ENCODE results near the gene PTPRD.

PTPRD gene

DNA sequence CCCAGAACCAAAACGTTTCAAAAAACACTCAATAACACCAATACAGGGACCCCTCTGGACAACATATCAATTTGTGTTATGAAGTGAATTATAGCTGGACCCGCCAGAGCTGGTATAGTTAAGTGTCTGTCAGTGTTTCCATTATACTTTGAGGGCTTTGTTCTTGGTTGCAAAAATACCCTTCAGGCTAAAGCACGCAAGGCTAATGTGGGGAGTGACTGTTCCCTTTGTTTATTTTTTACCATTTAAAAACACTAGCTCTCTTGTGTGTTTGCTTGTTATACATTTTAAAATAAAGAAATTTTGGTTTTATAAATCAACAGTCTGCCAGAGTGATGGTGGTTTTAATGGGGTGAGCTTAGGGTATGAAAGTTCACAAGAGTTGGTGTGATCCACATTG is 859.5 kb downstream of the PTPRD start:
- DNase-seq (ENCODE audit: low read depth in 2 of 2), result no peak

DNA sequence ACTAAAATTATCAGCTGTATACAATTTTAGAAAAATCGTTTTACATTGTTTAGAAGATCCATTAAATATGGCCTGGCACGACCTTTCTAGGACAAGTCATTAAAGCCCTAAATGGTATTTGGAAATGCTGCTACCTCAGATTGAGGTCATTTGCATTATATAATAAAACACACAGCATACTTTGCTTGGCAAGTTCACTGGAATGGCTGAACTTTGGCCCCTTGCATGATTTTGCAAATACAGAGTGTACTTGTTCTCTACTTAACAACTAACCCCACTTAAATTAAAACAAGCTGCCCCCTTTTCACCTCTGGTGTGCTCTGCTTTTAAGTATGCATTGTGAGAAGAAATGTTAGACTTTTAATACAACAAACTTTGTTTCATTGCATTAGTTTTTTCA is 860.1 kb downstream of the PTPRD start:
- no peak for DNase-seq (ENCODE audit: low read depth in 2 of 2)

DNA sequence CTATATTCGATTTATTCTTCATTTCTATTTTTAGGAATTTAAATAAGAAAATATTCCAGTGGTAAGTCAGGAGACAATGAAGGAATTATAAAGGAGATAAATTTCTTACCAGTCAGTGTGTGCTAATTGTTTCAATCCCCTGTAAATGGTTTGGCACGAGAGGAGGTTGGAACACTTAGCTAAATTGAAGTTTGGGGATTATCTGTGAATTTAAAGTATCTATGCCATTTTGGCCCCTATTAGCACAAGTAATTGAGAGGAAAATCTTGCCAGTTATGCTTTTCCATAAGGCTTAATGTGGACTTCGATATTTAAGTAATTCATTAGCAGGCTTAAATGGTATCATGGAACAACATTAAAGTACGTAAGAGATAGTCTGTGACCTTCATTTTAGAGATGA is 860.8 kb downstream of the PTPRD start:
- no peak for DNase-seq (ENCODE audit: low read depth in 2 of 2)

DNA sequence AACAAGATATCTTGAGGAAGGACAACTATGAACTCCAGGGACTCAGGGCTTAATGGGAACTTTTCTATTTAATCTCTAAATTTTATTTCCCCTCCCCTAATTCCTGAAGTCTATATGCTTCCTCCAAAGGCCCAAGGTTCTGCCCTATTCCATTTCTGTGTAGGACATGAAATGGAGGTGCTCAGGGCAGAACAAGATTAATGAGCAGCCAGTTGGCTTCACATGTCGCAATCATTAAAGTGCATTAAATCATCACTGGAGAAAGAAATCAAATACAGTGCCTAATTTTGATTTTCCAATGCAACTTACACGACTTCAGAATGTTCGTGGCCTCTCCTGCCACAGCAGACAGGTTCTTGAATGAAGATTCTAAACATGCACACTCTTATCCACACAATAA is 862.1 kb downstream of the PTPRD start:
- DNase-seq (ENCODE audit: low read depth in 2 of 2), result no peak

DNA sequence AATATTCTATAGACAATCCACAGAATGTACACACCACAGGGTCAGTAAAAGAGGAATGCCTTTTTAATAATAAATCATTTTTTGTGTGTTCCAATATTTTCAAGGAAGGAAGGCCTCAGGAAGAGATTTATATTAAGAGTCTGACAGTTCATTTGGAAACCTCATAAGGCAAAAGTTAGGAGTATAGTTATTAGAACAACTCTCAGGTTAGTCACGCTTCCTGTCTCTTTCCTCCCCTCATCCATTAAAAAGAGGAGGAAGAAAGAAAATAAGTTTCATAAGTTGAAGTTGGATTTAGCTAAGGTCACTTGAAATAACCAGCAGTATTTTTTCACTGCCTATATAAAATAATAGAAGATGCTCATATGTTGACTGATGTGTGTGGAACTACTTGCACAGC is 863.2 kb downstream of the PTPRD start:
- DNase-seq (ENCODE audit: low read depth in 2 of 2), result no peak

DNA sequence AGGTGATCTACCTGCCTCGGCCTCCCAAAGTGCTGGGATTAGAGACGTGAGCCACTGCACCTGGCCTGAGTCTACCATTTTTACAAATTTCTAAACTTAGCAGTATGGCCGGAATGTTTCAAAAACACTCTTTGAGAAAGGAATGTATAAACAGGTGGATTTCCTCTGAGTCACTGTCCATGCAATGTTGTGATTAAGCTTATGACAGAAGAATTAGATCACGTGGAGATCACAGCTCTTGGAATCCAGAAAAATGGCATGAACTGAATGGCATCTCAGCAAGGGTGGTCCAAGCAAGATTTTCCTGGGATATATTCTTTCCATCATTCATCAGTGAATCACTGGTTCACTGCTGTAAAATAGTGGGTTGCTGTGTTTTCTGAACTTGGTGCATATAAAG is 865.0 kb downstream of the PTPRD start:
- no peak for DNase-seq (ENCODE audit: low read depth in 2 of 2)

DNA sequence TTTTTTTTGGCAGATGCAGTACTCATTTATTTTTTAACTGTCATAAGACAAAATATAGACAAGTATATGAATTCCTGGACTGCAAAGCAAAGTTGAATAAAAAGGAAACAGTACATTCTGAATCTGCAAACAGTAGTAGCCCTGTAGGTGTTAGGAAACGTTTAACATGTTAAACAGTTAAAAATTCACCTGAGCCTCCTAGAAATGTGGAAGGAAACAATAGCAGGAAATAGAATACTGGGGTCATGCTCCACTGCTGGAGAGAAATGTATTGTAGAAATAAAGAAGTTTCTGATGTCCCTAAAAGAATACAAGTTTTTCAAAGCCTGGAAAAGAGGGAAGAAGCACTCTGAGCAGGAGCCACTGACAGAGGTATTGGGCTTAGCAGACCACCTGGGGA is 866.0 kb downstream of the PTPRD start:
- DNase-seq (ENCODE audit: low read depth in 2 of 2), result no peak

DNA sequence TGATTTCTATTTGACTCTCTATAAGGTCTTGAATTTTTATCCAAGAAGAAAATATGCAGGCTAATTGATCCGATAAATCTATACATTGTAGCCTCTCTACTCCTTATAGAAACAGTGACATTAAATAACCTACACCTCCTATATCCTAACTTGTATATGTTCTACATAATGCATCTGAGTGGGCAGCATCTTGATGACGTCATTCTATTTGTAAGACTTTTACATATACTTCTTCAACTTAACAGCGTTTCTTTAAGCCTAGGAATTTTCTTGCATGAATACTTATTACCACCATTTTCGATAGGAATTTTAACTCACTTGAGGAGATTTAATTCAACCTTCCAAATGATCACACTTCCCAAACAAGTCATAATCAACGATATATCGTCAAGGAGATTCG is 869.0 kb downstream of the PTPRD start:
- DNase-seq (ENCODE audit: low read depth in 2 of 2), result no peak

DNA sequence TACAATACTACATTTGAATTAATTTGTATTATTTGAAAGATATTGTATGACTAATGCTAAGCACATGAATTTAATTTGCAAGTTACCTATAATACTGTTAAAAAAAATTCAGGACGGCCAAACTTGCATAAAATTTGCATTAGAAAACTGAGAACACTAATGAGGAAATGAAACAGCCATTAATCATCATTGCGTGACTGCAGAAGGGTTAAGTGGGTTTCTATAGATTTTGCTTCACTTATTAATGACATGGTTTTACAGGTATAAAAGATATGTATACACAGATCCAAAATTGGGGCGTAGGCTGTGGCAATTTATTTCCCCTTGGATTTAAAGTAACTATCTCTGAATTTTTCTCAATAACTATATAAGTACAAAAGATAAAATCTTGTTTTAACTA is 882.6 kb downstream of the PTPRD start:
- no peak for DNase-seq (ENCODE audit: low read depth in 2 of 2)

DNA sequence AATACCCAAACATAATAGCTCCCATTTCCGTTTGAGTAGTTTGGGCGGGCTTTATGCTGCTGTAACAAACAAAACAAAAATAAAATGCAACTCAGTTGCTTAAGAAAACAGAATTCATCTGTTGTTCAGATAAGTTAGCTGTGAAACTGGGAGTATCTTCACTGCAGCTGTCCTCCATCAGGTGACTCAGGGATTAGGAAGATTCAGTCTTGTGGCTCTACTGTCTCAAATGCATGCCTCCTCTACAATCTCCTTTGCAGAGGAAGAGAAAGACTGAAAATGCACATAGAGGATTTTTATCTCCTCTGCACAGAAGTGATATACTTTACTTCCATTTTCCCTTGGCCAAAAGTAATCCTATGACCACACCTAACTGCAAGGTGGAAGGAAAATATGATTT is 883.7 kb downstream of the PTPRD start:
- DNase-seq (ENCODE audit: low read depth in 2 of 2), result no peak

DNA sequence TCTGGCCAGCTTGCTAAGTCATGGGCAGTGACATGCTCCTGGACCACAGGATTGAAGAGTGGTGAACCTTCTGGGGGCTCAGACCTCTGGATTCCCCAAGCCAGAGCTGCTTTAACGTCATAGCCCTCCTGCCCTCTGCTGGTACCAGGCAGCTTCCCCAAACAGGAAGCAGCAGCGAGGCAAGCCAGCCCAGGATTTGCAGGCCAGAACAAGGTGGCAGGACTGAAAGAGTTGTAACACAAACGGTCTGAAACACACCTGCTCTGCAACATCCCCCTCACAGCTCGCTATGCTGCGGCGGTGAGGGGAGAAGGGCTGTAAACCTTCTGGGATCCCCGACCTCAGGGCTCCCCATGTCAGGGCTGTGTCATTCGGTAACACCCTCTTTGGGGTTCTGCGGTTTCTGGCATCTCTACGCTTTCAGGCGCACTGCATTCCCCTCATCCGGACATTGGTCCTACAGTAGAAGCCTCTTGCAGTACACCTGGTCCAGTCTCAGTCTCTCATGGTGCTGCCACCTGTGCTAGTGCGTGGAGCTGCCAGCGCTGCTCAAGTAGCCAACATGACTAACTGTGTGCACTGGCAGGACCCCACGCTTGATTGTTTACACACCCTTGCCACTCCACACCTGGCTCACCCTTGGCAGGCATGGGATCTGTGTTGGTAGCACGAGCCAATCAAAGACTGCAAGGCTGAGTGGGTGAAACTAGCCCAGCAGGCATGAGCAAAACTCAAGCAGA is 893.3 kb downstream of the PTPRD start:
- no peak for DNase-seq (ENCODE audit: low read depth in 2 of 2)

DNA sequence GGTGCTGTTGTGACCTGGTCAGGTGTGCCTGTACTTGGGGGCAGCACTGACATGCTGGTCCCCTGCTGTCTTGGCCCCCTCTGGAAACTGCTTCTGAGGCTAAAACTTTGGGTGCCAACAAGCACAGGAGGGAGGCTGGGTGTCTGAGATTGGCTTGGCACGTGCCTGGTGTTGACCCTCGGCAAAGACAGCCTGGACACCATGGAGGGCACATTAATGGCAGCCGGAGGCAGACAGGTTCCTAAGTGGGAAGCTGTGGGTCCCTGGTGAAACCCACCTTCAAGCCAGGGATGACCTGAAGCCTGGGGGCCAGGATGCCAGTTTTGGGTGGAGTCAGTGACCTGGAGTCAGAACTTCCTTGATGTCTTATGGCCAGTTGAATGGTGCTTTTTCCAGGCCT is 894.1 kb downstream of the PTPRD start:
- DNase-seq (ENCODE audit: low read depth in 2 of 2), result no peak

DNA sequence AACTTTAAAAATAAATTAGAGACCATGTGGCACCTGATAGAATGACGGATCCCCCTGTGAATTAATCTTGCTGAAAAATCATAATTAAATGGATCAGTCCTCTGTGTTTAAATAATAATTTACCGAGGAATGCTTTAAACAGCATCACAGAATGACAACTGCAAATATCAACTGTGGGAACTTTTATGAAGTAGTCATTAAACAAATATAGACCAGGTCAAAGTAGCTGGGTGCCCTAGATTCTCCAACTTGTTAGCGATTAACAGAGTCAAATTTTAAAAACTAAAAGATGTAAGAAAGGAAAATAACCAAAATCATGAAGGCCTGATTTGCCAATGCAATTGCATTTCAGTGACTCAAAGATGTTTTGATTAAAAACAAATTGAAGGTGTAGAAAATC is 933.4 kb downstream of the PTPRD start:
- DNase-seq (ENCODE audit: low read depth in 2 of 2), result no peak

DNA sequence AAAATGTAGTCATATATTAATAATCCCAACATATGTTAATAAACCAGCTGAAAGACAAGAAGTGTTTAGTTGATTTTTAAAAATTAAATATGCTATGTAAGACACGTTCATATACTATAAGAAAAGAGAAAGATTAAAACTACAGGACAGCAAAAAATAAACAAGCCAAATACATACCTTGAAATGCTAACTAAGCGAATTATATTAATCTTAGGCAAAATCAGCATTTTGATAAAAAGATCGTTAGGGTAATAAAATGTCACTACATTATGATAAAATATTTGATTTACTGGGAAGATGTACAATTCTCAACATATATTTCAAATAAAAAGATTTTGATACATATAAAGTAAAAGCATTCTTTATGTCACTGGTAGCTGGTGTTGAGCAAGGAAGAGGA is 938.3 kb downstream of the PTPRD start:
- no peak for DNase-seq (ENCODE audit: low read depth in 2 of 2)

DNA sequence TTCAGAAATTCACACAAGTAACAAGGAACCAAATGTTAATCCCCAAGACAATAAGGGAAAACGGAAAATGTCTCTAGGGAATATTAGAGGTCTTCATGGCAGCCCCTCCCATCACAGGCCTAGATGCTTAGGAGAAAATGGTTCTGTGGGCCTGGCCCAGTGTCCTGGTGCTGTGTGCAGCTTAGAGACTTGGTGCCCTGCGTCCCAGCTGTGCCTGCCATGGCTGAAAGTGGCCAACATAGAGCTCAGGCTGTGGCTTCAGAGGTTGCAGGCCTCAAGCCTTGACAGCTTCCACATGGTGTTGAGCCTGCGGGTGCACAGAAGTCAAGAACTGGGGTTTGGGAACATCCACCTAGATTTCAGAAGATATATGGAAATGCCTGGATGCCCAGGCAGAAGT is 942.3 kb downstream of the PTPRD start:
- no peak for DNase-seq (ENCODE audit: low read depth in 2 of 2)

DNA sequence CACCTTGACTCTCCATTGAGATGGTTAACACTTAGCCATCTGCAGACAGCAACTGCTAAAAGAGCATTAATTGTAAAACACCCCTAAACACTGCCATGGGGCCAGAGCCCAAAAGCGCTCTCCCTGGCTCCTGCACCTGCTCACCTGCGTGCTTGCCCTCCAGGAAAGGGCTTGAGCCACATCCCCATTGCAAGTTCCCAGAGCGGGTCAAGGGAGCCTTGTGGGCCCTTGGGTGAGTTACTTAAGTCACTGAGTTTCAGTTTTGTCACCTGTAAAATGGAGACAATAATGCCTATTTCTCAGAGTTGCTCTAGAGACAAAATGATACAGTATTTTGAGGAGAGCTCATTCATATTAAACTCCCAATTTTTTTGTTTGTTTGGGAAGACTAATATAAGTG is 967.8 kb downstream of the PTPRD start:
- no peak for DNase-seq (ENCODE audit: low read depth in 2 of 2)

DNA sequence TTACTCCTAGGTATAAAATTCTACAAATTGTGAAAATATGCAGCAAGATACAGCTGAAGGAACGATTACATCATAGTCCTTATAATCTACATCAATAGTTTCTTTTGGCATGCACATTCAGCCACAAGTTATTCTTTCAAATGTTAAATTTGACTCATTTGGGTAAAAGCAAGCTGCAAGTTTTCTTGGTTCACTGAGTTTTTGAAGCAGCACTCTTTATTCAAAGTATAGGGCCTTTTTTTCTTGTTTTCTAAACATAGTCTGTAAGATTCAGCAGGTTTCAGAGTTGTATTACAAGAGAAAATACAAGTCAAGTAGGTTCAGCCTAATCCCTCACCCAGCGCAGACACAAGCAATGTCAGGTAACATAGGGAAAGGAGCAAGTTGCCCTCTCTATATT is 981.5 kb downstream of the PTPRD start:
- DNase-seq (ENCODE audit: low read depth in 2 of 2), result no peak

DNA sequence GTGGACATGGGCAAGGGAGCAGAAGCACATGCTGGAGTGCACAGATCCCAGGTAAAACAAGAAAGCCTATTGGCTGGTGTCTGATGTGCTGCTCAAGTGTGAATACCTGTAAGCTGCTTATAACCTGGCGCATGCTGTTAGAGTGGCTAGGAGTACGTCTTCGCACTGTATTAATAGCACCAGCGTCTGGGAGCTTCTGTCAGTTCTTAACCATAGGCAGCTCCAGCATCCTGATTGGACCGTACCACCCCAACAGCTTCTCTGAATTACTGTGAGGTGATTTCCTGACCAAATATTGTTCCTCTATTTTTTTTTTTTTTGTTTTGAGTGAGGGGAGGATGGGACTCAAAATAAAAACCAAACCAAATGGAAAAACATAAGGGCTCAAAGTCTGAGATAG is 987.6 kb downstream of the PTPRD start:
- DNase-seq (ENCODE audit: low read depth in 2 of 2), result no peak

DNA sequence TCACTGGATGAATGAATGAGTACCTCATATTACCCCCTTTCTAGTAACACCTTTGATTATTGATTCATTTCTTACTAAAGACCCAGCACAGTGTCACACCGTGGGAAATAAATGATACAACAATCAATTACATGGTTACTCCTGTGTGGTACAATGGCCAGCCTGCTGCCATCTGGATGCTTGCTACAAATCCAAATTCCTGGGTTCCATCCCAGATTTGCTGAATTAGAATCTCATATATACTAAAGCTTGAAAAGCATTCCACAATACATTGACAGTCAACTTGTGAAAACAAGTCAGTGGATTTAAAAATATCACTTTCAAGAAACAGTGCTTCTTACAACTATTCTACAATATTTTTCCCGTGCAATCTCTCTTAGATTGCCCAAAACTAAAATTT is 989.3 kb downstream of the PTPRD start:
- no peak for DNase-seq (ENCODE audit: low read depth in 2 of 2)

DNA sequence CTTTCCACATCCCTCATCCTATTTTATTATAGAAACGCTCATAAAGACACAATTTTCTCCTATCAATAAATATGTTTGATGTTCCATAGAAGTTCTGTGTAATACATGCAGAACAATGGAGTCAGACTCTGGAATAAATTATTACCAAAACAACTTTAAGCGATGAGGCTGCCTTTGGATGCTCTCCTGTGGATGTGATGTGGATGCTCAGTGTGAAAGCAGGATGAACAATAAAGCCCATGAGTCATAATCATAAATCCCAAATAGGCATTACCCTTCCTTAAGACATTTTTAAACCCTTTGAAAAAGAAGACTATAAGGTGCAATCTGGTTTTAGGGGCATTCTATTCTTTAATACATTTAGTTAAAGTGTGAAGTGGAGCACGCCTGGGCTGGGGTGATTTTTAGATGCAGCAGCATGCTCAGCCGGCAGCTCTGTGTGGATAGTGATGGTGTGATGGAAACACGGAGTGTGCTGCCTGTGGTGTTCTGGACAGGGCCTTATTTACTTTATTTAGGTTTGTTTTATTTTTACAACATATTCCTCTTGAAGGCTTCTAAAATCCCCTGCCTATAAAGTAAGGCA is 991.4 kb downstream of the PTPRD start:
- DNase-seq (ENCODE audit: low read depth in 2 of 2), result no peak

DNA sequence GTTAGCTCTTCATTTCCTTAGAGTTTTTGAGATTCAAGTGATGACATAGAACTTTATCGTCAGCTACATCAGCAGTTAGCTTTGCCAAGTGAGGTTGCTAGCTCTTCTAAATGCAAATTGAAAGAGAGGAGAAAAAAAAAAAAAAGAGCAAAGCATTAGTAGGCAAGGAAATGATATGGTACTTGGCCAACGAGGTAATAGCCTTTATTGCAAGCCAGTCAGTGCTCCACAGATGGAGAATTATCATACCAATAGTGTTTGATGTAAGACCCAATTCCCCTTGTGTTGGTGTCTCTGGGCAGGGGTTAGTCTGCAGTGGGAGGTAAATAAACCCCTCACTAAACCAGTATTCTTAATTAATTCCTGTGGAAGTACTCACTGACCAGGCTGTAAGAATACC is 992.1 kb downstream of the PTPRD start:
- no peak for DNase-seq (ENCODE audit: low read depth in 2 of 2)

DNA sequence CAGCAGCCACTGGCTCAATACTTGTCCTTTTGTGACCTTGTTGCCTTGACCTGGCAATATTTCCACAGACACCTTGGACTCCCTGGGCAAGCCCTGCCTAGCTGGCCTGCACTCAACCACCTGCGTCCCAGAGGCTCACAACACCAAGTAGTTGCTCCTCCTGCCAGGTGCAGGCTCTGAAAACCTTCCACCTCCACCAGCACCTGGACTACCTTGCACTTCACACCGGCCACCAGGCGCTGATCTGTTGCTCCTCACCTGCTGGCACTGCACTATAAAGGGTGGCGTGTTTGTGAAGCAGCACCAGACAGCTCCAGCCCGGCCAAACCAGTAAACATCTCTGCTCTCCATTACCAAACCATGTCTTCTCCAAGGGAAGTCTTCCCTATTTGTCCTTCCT is 997.7 kb downstream of the PTPRD start:
- no peak for DNase-seq (ENCODE audit: low read depth in 2 of 2)

DNA sequence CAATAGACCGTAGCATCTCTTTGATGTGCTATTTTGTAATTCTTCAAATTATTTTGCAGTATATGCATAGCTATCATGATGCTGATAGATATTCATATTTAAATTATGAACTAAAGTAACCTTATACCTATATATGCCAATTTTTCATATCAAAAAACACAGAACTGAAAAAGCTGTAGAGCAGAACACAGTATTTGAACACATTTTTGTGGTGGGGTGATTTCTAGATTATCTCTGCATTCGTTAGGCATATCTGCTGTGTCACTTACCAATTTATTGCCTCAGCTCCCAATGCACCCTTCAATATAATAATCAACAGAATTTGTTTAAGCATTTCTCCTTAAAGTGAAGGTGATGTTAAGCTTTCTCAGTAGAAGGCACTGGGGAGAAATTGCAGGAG is 998.2 kb downstream of the PTPRD start:
- DNase-seq (ENCODE audit: low read depth in 2 of 2), result no peak

DNA sequence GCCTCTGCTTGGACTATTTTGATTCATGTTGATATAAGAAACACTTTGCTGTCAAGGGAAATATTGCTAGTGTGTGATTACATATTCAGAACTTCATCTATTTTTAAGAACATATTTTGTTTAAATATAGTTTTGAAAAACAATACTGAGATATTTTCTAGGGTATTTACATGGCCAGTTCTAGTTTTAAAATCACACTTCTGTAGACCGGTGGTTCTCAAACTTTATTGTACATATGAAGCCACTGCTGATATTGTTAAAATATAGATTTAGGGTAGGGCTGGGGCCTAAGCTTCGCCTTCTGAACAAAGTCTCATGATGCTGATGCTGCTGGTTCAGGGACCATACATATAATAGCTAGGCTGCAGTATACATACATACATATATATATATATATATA is 1000.0 kb downstream of the PTPRD start:
- DNase-seq (ENCODE audit: low read depth in 2 of 2), result no peak
